ENCODE measurements around the gene FGD3.
"Not testable (repeated sequence)": the region's sequence is repeated elsewhere in the genome, so short reads cannot be mapped to it uniquely, and the experiment has no call there.

FGD3 gene

GRCh38 chr9:93007529-93008058, 60.3 kb downstream of the FGD3 start:
- DNase-seq (ENCODE audit: low spot score) = no peak

DNA sequence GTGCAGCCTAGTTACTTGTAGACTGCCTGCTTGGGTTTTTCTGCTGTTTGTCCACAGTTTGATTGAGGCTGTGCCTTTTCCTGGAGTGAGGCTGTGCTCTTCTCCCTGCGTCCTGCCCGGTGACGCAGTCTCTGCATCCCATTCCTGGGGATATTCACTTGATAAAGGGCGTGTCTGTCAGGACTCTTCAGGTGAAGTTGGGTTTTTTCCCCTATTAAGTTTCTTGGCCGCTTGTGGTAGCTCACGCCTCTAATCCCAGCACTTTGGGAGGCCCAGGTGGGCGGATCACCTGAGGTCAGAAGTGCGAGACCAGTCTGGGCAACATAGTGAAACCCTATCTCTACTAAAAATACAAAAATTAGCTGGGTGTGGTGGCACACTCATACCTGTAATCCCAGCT, 61.1 kb downstream of the FGD3 start:
- no peak for DNase-seq (ENCODE audit: low spot score)

DNA sequence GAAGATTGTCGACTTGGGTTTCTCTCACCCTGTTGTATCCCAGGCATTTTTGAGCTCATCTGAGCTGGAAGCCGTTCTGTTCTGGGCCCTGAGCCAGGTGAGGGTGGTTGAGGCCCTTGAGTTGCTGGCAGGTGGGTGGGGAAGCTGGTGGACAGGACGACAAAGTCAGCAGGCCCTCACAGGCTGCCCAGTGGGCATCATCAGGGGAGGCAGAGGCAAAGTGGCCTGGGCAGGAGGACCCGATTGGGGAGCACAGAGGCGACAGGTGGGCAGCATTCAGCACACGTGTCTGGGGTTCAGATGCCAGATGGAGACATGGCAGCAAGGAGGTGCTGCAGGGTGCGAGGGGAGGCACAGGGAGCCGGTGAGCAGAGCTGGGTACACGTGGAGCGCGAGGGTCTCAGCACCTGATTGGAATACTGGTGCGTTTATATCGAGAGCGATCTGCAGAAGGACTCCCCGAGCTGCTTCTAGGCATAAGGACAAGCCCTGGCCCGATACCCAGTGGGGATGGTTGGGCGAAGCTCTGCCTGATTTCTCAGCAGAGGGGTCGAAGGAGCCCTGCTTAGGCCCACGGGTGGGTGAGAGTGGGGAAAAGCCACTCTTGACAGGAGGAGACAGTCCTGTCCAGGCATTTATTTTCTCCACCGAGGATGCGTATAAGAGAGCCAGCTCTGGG, 62.2 kb downstream of the FGD3 start:
- DNase-seq (ENCODE audit: low spot score) = no peak

DNA sequence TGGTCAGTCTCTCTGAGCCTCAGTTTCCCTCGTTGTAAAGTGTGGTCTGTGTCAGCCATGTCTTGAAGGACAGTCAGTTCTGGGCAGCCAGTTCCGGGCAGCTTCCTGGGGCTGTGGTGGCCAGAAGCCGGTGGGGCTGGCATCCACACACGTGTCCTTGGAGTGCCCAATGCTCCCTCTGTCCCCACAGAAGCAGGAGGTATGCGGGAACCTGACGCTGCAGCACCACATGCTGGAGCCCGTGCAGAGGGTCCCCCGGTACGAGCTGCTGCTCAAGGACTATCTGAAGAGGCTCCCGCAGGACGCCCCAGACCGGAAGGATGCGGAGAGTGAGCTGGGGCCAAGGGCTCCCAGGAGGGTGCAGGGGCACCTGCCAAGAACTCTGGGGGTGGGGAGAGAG, 62.7 kb downstream of the FGD3 start:
- no peak for DNase-seq (ENCODE audit: low spot score)

GRCh38 chr9:93010704-93011103, 63.4 kb downstream of the FGD3 start:
- DNase-seq (ENCODE audit: low spot score) = no peak

- no peak for DNase-seq (ENCODE audit: low spot score)
Measured at GRCh38 chr9:93011114-93011513, 63.8 kb downstream of the FGD3 start.

- no peak for DNase-seq (ENCODE audit: low spot score)
Measured at GRCh38 chr9:93012963-93013855, 65.9 kb downstream of the FGD3 start.

DNA sequence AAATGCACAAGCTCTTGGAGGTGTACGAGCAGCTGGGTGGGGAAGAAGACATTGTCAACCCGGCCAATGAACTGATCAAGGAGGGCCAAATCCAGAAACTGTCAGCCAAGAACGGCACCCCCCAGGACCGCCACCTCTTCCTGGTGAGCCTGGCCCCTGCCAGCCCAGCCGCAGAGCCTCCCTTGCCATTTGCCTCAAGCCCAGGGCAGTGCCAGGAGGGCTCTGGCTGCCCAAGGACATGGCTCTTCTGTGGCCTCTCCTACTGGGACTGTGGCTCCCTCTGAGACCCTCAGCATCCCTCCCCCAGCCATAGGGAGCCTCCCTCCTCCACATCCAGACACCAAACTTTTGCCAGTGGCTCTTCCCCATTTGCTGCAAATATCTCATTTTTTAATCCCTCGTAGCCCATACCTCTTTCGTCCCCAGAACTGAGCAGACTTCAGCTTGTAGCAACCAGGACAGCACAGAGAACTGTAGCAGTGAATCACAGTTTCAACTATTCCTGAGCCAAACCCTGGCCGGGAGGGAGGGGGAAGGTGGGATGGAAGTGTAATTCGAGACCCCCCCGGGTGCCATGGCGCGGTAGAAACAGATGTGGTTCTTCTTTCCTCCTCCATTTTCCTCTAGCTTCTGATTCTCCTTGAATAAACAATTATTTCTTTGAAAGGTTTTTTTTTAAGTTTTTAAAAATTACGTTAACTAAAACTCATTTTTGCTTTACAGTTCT, 66.7 kb downstream of the FGD3 start:
- no peak for DNase-seq (ENCODE audit: low spot score)

- not testable (repeated sequence) for DNase-seq (ENCODE audit: low spot score)
Measured at GRCh38 chr9:93015190-93015589, 67.9 kb downstream of the FGD3 start.

DNA sequence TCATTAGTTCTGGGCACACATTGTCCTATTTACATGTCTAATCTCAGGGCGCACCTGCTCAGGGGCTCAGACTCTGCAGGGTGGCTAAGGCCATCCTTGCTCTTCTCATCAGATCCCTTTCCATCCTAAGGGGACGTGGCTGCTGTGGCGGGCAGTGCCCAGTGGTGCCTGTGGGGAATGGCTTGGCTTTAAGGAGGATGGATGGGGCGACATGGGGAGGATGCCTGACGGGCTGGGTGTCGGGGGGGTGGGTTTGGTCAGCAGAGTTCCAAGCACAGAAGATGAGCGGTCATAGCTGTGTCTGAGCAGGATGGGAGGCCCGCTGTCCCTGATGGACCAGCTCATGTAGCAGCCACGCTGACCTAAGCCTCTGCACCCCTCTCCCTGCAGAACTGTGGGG, 70.3 kb downstream of the FGD3 start:
- DNase-seq (ENCODE audit: low spot score) = no peak

DNA sequence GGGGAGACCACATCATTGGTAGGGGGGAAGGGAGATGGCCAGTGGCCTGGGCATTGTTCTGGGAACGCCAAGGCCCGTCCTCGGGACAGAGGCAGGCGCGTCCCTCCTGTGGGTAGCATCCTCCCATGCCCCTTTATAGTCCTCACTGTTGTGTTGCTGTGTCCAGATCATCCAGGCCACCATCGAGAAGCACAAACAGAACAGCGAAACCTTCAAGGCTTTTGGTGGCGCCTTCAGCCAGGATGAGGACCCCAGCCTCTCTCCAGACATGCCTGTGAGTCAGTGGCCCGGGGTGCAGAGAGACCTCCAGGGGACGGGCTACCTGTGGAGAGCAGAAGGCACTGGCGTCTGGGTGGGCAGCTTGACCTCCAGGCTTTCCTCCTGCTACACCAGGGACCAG, 72.8 kb downstream of the FGD3 start:
- DNase-seq (ENCODE audit: low spot score) = no peak

- no peak for DNase-seq (ENCODE audit: low spot score)
Measured at GRCh38 chr9:93020771-93021670, 73.7 kb downstream of the FGD3 start.

GRCh38 chr9:93022066-93022465, 74.7 kb downstream of the FGD3 start:
- DNase-seq (ENCODE audit: low spot score) = no peak

- DNase-seq (ENCODE audit: low spot score) = no peak
Measured at GRCh38 chr9:93022721-93023520, 75.6 kb downstream of the FGD3 start.

GRCh38 chr9:93023521-93023815, 76.1 kb downstream of the FGD3 start:
- no peak for DNase-seq (ENCODE audit: low spot score)

DNA sequence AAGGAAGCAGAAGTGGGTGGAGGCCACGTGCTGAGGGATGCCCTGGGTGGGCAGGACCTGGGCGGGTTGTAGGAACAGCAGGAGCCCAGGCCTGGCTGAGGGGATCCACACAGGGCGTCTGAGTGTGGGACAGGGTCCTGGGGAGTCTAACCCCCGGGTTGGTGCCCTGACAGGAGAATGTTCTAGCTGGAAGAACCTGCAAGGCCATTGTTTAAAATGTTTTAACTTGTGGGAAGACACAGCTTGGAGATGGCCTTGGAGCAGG, 77.3 kb downstream of the FGD3 start:
- DNase-seq (ENCODE audit: low spot score) = no peak

DNA sequence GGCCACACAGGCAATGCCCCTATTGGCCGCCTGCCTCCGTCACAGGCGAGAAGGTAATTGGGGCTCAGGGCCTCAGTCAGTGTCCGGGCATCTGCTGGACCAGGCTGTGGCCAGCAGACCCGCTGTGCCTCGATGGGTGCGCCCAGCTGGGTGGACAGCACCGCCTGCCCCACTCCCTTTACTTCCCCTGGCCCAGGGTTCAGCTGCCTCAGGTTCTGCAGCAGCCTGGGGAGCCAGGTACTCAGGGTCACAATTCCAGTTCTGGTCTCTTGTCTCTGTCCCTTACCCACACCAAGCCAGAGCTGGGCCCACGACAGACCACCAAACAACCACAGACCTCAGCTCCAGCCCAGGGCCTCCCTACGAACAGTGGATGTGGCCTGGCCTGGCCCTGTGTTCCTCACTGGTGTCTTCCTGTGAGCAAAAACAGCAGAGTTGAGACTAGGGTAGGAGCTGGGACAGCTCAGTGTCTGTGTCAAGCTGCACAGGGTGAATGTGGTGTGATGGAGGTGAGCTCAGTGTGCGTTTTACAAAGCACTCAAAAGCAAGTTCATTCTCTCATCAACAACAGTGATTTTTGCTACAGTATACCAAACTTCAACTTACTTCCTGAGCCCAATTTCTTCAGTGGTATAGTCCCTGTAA, 77.8 kb downstream of the FGD3 start:
- DNase-seq (ENCODE audit: low spot score) = no peak

- DNase-seq (ENCODE audit: low spot score) = no peak
Measured at GRCh38 chr9:93025736-93026135, 78.4 kb downstream of the FGD3 start.

GRCh38 chr9:93026640-93027039, 79.3 kb downstream of the FGD3 start:
- DNase-seq (ENCODE audit: low spot score) = no peak

- DNase-seq (ENCODE audit: low spot score) = no peak
Measured at GRCh38 chr9:93027750-93028149, 80.4 kb downstream of the FGD3 start.
